HL-60/S4 (cell line): Measurements from ENCODE around the gene QKI.
"Not testable (repeated sequence)": the region's sequence is repeated elsewhere in the genome, so short reads cannot be mapped to it uniquely, and the experiment has no call there.

ENCODE experiments used
- in situ Hi-C: fragments of 300-500 bp; cut with MboI; formaldehyde crosslinking; loops from 2 replicates; pipeline ENCODE4 v1.14.3; 2022; ENCODE audit warnings: low sequenced_read_pairs

Gene QKI

DNA sequence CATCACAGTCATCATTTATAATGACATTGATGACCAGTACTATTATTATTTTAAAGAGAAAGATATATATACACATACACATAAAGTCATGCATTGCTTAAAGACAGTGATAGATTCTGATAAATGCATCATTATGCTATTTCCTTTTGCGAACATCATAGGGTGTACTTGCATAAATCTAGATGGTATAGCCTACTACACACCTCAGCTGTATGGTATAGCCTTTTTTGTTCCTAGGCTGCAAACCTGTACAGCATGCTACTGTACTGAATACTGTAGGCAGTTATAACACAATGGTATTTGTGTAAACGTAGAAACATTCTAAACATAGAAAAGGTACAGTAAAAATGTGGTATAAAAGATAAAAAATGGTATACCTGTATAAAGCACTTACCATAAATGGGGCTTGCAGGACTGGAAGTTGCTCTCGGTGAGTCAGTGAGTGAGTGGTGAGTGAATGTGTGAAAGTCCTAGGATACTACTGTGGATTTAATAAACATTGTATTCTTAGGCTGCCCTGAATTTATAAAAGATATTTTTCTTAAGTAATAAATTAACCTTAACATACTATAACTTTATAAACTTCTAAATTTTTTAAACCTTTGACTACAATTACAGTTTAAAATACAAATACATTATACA lies 23.9 kb downstream of the QKI start:
- in situ Hi-C loops: no loop called here

DNA sequence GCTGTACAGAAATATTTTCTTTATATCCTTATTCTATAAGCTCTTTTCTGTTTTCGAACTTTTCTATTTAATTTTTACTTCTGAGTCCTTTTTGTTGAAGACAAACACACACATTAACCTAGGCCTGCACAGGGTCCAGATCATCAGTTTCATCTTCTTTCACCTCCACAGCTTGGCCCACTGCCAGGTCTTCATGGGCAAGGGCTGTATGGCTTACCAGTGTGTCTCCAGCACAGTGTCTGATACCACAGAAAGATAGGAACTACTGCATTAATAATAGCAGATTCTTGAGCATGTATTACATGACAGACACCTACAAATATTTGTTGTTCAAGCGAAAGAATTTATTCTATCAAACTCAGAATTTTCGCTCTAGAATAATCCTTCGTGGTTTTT lies 24.4 kb downstream of the QKI start:
- in situ Hi-C loops: no loop called here

GRCh38 chr6:163439390-163439789 lies 24.9 kb downstream of the QKI start:
- in situ Hi-C loops: not testable (repeated sequence)

DNA sequence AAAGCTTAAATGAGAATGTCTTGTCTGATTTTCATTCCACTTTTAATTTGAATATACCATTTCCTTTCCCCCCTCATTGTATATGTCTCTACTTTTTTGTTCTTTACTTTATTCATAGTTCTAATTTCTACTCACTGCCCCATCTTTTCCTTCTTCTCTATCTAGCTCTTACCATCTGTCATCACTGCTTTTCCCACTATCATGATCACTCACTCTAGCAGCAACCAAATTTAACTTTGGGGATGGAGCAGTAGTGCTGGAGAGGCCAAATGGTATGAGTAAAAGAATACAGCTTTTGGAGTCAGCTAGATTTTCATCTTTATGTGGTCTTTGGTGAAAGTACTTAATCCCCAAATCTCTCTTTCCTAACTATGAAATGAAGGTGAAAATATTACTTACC lies 25.5 kb downstream of the QKI start:
- in situ Hi-C loops: no loop called here

- in situ Hi-C loops: no loop called here
Measured at GRCh38 chr6:163442336-163442735, 27.8 kb downstream of the QKI start.

GRCh38 chr6:163444077-163444476 lies 29.6 kb downstream of the QKI start:
- in situ Hi-C loops: no loop called here

DNA sequence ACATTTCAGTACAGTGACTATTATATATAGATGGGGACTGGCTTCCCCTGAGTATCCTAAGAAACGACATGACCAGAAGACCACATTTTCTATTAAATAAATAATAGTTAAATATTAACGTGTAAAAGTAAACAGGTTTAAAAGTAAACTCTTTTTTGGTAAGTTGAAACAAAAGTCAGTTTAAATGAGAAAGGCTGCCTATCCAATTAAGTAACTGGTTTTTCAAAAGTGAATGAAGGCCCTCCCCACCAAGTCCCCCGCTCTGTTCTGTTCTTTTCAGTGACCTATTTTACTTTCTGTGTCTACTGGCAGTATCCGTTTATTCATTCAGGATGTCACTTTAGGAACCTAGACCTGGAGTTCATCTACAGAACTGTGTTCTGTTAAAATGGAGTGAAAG lies 32.0 kb downstream of the QKI start:
- in situ Hi-C loops: no loop called here

GRCh38 chr6:163449076-163449475 lies 34.6 kb downstream of the QKI start:
- in situ Hi-C loops: no loop called here

GRCh38 chr6:163454425-163454824 lies 39.9 kb downstream of the QKI start:
- in situ Hi-C loops: no loop called here

- in situ Hi-C loops: no loop called here
Measured at GRCh38 chr6:163455552-163455951, 41.0 kb downstream of the QKI start.

- in situ Hi-C loops: no loop called here
Measured at GRCh38 chr6:163457637-163458561, 43.4 kb downstream of the QKI start.

GRCh38 chr6:163459007-163459406 lies 44.5 kb downstream of the QKI start:
- in situ Hi-C loops: no loop called here

DNA sequence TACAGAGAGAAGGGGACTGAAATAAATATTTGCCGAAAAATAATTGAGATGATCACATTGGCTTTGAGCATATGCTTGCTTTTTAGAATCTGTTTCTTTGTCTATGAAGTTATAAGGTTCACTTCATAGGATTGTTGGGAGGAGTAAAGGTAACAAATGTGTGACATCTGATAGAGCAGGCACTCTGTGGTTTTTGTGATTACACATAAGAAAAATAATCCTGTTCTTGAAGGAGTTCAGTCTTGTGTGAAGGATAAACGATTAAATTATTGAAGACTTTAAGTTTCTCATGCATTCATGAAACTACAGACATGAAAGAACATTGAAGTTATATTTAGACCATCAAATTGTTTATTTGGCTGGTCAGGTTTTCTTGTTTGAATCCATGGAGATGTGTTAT lies 45.0 kb downstream of the QKI start:
- in situ Hi-C loops: no loop called here

DNA sequence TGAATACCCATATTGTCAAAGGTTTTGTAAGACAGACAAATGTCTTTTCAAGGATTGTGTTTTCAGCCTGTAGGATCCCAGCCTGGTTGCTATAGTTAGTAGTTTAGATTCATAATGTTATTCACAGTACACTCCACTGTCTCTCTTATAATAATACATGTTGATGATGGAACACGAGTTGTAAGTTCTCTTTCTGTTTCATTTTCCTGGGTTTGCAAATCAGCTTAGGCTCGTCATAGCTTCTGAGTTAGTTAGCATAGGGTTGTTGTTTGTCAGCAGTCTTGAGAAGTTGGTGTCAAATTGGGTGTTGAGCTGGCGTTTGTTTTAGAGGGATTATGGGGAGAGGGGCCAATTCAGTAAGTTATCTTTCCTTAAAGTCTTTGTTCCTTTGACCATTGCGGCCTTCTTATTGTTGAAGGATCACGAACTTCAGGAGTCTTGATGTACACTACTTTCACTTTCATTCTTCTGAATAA lies 45.8 kb downstream of the QKI start:
- in situ Hi-C loops: no loop called here

- in situ Hi-C loops: no loop called here
Measured at GRCh38 chr6:163461696-163462095, 47.2 kb downstream of the QKI start.

DNA sequence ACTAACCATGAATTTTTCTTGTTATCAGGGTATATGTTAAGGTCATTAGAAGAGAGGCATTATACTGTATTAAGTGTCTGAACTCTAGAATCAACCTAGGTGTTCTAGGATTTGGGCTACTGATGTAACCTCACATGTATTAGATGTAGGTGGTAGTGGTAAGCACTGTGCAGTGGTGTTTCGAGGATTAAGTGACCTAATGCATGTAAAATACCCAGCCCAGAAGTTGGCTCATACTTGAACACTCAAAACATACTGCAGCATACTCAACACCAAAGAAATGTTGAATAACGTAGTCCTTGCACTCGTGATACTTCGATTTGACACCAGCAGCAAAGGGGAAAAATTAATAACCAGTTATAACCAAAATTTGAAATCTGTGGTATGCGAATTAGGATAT lies 48.7 kb downstream of the QKI start:
- in situ Hi-C loops: no loop called here

GRCh38 chr6:163463795-163464194 lies 49.3 kb downstream of the QKI start:
- in situ Hi-C loops: no loop called here

DNA sequence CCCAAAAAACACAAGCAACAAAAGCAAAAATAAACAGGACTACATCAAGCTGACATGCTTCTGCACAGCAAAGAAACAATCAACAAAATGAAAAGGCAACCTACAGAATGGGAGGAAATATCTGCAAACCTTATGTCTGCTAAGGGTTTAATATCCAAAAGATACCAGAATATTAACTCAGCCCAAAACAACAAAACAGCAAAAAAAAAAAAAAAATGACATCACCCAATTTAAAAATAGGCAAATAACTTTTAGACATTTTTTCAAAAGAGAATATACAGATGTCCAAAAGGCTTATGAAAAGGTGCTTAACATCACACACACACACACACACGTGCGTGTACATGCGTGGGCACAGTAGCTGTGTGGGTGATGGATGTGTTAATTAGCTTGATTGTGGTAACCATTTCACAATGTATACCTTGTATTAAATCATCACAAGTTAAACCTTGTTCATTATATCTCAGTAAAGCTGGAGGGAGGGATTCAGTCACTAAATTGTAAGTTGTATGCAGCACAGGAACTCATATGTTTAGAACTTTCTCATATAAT lies 52.4 kb downstream of the QKI start:
- in situ Hi-C loops: no loop called here

- in situ Hi-C loops: no loop called here
Measured at GRCh38 chr6:163468738-163469137, 54.2 kb downstream of the QKI start.

- in situ Hi-C loops: no loop called here
Measured at GRCh38 chr6:163469459-163469985, 55.0 kb downstream of the QKI start.

- in situ Hi-C loops: no loop called here
Measured at GRCh38 chr6:163470611-163471010, 56.1 kb downstream of the QKI start.

GRCh38 chr6:163474581-163474980 lies 60.1 kb downstream of the QKI start:
- in situ Hi-C loops: no loop called here
